H1 (cell line): Measurements from ENCODE around the gene HIVEP3. TPM values are rescaled to one million over a fixed set of nuclear protein-coding genes. Genes with fewer than 3 reads are reported as not detected.

Experiments
- JUN ChIP-seq: IDR thresholded peaks from 2 replicates; pipeline ENCODE4 v1.6.1; 2011; ENCODE audit warnings: low read depth, mild to moderate bottlenecking, improper control_type of control experiment, low read length
- TCF12 ChIP-seq: IDR thresholded peaks from 2 replicates; pipeline ENCODE4 v1.6.1; 2011; ENCODE audit warnings: low read depth, mild to moderate bottlenecking, low read length
- polyA plus RNA-seq, 7 experiments: library from polyadenylated mRNA; depleted of rRNA in 3 of 7; stranded (reverse) in 5 of 7; unstranded in 2 of 7; fragments of >200 nt in 5 of 7; fragments of 200-250 nt in 2 of 7; gene quantifications; 1 replicate in 5 of 7; 2 replicates in 1 of 7; 4 replicates in 1 of 7; pipeline versions ENCODE4 v1.2.1 to v1.2.3, GENCODE V29; 2011 to 2013; ENCODE audit warnings: missing spikeins in 2 of 7, mixed read lengths in 2 of 7
- total RNA-seq: library from RNA; stranded (reverse); fragmentation: NEBNext Ultra II Directional; extraction: Animal tissue kit (Norgen Biotek cat#: 25700); gene quantifications from 2 replicates; pipeline ENCODE4 v1.2.1, GENCODE V29; 2021
- TF ChIP-seq, protein P1 (sequence below): fragments of 300-600 bp; sonication (generic); IDR thresholded peaks from 2 replicates; pipeline ENCODE4 v1.7.1; 2012; ENCODE audit warnings: low read length, moderate library complexity, mild to moderate bottlenecking, inconsistent platforms; ENCODE audit not compliant: insufficient replicate concordance
- TF ChIP-seq, protein P2 (sequence below): IDR thresholded peaks from 2 replicates; pipeline ENCODE4 v1.6.1; 2012; ENCODE audit warnings: low read length, inconsistent platforms

Gene HIVEP3
- total and polyA plus RNA-seq, 2 of the 8 experiments (the other 6 are each of a cell fraction or from before 2014, with no cell fraction given): 0.24 to 0.69 TPM

DNA sequence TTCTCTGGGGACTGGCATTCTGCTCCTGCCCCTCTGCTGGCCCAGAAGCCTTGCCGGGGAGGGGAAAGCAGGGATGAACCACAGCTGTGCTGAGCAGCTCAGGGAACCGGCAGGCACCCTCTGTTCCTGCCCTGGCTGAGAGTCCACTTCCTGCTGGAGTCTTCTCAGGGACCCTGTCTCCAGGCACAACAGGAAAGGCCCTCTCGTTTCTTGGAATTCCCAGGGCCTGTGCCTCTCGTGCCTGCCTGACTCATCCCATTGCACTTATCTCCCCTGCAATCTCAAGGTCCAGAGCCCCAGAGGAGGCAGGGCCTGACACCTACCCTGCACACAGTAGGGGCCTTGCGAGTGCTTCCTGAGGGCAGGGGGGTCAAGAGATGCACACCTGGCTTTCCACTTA is 433.1 kb downstream of the HIVEP3 start (continued):
- TF ChIP-seq, protein P1, sequence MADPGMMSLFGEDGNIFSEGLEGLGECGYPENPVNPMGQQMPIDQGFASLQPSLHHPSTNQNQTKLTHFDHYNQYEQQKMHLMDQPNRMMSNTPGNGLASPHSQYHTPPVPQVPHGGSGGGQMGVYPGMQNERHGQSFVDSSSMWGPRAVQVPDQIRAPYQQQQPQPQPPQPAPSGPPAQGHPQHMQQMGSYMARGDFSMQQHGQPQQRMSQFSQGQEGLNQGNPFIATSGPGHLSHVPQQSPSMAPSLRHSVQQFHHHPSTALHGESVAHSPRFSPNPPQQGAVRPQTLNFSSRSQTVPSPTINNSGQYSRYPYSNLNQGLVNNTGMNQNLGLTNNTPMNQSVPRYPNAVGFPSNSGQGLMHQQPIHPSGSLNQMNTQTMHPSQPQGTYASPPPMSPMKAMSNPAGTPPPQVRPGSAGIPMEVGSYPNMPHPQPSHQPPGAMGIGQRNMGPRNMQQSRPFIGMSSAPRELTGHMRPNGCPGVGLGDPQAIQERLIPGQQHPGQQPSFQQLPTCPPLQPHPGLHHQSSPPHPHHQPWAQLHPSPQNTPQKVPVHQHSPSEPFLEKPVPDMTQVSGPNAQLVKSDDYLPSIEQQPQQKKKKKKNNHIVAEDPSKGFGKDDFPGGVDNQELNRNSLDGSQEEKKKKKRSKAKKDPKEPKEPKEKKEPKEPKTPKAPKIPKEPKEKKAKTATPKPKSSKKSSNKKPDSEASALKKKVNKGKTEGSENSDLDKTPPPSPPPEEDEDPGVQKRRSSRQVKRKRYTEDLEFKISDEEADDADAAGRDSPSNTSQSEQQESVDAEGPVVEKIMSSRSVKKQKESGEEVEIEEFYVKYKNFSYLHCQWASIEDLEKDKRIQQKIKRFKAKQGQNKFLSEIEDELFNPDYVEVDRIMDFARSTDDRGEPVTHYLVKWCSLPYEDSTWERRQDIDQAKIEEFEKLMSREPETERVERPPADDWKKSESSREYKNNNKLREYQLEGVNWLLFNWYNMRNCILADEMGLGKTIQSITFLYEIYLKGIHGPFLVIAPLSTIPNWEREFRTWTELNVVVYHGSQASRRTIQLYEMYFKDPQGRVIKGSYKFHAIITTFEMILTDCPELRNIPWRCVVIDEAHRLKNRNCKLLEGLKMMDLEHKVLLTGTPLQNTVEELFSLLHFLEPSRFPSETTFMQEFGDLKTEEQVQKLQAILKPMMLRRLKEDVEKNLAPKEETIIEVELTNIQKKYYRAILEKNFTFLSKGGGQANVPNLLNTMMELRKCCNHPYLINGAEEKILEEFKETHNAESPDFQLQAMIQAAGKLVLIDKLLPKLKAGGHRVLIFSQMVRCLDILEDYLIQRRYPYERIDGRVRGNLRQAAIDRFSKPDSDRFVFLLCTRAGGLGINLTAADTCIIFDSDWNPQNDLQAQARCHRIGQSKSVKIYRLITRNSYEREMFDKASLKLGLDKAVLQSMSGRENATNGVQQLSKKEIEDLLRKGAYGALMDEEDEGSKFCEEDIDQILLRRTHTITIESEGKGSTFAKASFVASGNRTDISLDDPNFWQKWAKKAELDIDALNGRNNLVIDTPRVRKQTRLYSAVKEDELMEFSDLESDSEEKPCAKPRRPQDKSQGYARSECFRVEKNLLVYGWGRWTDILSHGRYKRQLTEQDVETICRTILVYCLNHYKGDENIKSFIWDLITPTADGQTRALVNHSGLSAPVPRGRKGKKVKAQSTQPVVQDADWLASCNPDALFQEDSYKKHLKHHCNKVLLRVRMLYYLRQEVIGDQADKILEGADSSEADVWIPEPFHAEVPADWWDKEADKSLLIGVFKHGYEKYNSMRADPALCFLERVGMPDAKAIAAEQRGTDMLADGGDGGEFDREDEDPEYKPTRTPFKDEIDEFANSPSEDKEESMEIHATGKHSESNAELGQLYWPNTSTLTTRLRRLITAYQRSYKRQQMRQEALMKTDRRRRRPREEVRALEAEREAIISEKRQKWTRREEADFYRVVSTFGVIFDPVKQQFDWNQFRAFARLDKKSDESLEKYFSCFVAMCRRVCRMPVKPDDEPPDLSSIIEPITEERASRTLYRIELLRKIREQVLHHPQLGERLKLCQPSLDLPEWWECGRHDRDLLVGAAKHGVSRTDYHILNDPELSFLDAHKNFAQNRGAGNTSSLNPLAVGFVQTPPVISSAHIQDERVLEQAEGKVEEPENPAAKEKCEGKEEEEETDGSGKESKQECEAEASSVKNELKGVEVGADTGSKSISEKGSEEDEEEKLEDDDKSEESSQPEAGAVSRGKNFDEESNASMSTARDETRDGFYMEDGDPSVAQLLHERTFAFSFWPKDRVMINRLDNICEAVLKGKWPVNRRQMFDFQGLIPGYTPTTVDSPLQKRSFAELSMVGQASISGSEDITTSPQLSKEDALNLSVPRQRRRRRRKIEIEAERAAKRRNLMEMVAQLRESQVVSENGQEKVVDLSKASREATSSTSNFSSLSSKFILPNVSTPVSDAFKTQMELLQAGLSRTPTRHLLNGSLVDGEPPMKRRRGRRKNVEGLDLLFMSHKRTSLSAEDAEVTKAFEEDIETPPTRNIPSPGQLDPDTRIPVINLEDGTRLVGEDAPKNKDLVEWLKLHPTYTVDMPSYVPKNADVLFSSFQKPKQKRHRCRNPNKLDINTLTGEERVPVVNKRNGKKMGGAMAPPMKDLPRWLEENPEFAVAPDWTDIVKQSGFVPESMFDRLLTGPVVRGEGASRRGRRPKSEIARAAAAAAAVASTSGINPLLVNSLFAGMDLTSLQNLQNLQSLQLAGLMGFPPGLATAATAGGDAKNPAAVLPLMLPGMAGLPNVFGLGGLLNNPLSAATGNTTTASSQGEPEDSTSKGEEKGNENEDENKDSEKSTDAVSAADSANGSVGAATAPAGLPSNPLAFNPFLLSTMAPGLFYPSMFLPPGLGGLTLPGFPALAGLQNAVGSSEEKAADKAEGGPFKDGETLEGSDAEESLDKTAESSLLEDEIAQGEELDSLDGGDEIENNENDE: no peak
- no peak for TF ChIP-seq JUN
- TF ChIP-seq TCF12: no peak
- TF ChIP-seq, protein P2, sequence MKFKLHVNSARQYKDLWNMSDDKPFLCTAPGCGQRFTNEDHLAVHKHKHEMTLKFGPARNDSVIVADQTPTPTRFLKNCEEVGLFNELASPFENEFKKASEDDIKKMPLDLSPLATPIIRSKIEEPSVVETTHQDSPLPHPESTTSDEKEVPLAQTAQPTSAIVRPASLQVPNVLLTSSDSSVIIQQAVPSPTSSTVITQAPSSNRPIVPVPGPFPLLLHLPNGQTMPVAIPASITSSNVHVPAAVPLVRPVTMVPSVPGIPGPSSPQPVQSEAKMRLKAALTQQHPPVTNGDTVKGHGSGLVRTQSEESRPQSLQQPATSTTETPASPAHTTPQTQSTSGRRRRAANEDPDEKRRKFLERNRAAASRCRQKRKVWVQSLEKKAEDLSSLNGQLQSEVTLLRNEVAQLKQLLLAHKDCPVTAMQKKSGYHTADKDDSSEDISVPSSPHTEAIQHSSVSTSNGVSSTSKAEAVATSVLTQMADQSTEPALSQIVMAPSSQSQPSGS: no peak
